GM21619 (cell line): ENCODE results near the gene SFTPB.

ENCODE experiments used
- ATAC-seq: cut with Tn5 transposase; IDR thresholded peaks from one replicate; pipeline ENCODE4 v1.9.1; 2021; ENCODE audit not compliant: unreplicated experiment

Gene SFTPB

GRCh38 chr2:85703329-85703728, 35.3 kb upstream of the SFTPB start:
- no peak for ATAC-seq

- ATAC-seq: no peak
Observed at GRCh38 chr2:85702800-85703199, 34.8 kb upstream of the SFTPB start.

GRCh38 chr2:85702172-85702571, 34.2 kb upstream of the SFTPB start:
- no peak for ATAC-seq

- no peak for ATAC-seq
Observed at GRCh38 chr2:85699325-85699724, 31.3 kb upstream of the SFTPB start.

- no peak for ATAC-seq
Observed at GRCh38 chr2:85698880-85699254, 30.9 kb upstream of the SFTPB start.

- no peak for ATAC-seq
Observed at GRCh38 chr2:85698184-85698879, 30.3 kb upstream of the SFTPB start.

- no peak for ATAC-seq
Observed at GRCh38 chr2:85697716-85698115, 29.7 kb upstream of the SFTPB start.

GRCh38 chr2:85697096-85697495, 29.1 kb upstream of the SFTPB start:
- ATAC-seq: no peak

GRCh38 chr2:85695691-85696668, 28.0 kb upstream of the SFTPB start:
- ATAC-seq: no peak

- no peak for ATAC-seq
Observed at GRCh38 chr2:85695121-85695520, 27.1 kb upstream of the SFTPB start.

- ATAC-seq: no peak
Observed at GRCh38 chr2:85694052-85695025, 26.3 kb upstream of the SFTPB start, which contains the start of gene GNLY. Gene GNLY (plus strand): TSS chr2:85694358. CDS start chr2:85694419, 61 bp downstream.

GRCh38 chr2:85692039-85692645, 24.1 kb upstream of the SFTPB start:
- ATAC-seq: no peak

- no peak for ATAC-seq
Observed at GRCh38 chr2:85690932-85691331, 22.9 kb upstream of the SFTPB start.

GRCh38 chr2:85684806-85685205, 16.8 kb upstream of the SFTPB start:
- ATAC-seq: no peak

- no peak for ATAC-seq
Observed at GRCh38 chr2:85684380-85684779, 16.4 kb upstream of the SFTPB start.

GRCh38 chr2:85682378-85682777, 14.4 kb upstream of the SFTPB start:
- no peak for ATAC-seq

- ATAC-seq: no peak
Observed at GRCh38 chr2:85681776-85682175, 13.8 kb upstream of the SFTPB start.

- ATAC-seq: no peak
Observed at GRCh38 chr2:85681372-85681763, 13.4 kb upstream of the SFTPB start.

- no peak for ATAC-seq
Observed at GRCh38 chr2:85680707-85681371, 12.8 kb upstream of the SFTPB start.
